ENCODE measurements around the gene EFNA5. TPM values are rescaled to one million over a fixed set of nuclear protein-coding genes. Genes with fewer than 3 reads are reported as not detected.

Gene EFNA5
- total and polyA plus RNA-seq, 2 experiments from 2014 or later, result 7.5 to 10.1 TPM

DNA sequence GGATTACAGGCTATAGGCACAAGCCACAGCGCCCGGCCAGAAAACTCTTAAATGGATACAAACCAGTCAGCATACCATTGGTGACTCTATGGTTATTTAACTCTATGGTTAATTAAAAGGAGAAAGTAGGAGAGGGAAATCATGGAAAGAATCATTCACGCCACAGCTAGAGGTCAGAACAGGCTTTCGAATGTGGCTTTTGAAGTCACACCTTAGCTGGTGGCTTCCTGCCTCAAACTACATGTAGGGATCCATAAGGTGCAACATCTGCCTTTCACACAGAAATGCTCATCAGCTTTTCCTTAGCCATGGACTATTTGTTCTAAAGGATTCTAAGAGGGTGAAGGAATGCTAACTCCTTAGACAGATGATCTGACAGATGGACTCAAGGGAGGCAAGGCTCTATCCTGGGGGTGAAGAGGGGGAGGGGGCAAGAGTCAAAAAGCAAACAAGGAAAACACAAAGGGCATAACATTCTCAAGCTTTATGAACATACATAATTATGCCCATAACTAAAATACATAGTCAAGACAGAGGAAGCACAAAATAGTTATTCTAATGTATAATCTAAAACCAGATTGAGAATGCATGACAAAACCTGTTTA lies 130.9 kb downstream of the EFNA5 start:
- Mint-ChIP-seq H3K36me3 (ENCODE audit: low read depth) (no peaks in the 10 kb centered on the region), H3K4me1 (peaks cover 42% of the 10 kb centered on the region), H3K4me3 (no peak overlapping the region), H3K27me3 (ENCODE audit: insufficient read depth, low read depth, poor library complexity) (no peaks in the 10 kb centered on the region), H3K27ac (no peak overlapping the region), H3K9me3 (no peaks in the 10 kb centered on the region)
- H3K27ac ChIP-seq (ENCODE audit: low read depth), result no peak overlapping the region
- H2AFZ ChIP-seq, result no peak overlapping the region
- no peaks in the 10 kb centered on the region for H3K36me3 ChIP-seq (ENCODE audit: insufficient read depth)
- no peaks in the 10 kb centered on the region for H3K9me2 ChIP-seq (ENCODE audit: insufficient read depth)
- DNase-seq (ENCODE audit: low spot score) (peak; percentile 36), ATAC-seq (peak; percentile 25; the same call in 2 of the 3 replicates)
- no peak overlapping the region for H3K4me2 ChIP-seq
- no peaks in the 10 kb centered on the region for H4K20me1 ChIP-seq (replicated peaks; ENCODE audit: insufficient read depth)
- peaks cover 21% of the 10 kb centered on the region for H3K4me1 ChIP-seq (ENCODE audit: insufficient read depth)
- H3K79me2 ChIP-seq (replicated peaks; ENCODE audit: insufficient read depth), result no peaks in the 10 kb centered on the region
- H3K4me3 ChIP-seq, result no peak overlapping the region
- H3F3A ChIP-seq (replicated peaks; ENCODE audit: low read depth), result no peaks in the 10 kb centered on the region
- no peak for TF ChIP-seq EZH2phosphoT487 (IDR thresholded peaks at IDR 0.05; ENCODE audit: unreplicated experiment)
- TF ChIP-seq, protein P1, sequence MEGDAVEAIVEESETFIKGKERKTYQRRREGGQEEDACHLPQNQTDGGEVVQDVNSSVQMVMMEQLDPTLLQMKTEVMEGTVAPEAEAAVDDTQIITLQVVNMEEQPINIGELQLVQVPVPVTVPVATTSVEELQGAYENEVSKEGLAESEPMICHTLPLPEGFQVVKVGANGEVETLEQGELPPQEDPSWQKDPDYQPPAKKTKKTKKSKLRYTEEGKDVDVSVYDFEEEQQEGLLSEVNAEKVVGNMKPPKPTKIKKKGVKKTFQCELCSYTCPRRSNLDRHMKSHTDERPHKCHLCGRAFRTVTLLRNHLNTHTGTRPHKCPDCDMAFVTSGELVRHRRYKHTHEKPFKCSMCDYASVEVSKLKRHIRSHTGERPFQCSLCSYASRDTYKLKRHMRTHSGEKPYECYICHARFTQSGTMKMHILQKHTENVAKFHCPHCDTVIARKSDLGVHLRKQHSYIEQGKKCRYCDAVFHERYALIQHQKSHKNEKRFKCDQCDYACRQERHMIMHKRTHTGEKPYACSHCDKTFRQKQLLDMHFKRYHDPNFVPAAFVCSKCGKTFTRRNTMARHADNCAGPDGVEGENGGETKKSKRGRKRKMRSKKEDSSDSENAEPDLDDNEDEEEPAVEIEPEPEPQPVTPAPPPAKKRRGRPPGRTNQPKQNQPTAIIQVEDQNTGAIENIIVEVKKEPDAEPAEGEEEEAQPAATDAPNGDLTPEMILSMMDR (conservative IDR thresholded peaks at IDR 0.05; ENCODE audit: low read depth in 2 of 2), result peak in 1 of 2 experiments; percentile 53; a peak in 3 of 4 replicates
- TF ChIP-seq, protein P2, sequence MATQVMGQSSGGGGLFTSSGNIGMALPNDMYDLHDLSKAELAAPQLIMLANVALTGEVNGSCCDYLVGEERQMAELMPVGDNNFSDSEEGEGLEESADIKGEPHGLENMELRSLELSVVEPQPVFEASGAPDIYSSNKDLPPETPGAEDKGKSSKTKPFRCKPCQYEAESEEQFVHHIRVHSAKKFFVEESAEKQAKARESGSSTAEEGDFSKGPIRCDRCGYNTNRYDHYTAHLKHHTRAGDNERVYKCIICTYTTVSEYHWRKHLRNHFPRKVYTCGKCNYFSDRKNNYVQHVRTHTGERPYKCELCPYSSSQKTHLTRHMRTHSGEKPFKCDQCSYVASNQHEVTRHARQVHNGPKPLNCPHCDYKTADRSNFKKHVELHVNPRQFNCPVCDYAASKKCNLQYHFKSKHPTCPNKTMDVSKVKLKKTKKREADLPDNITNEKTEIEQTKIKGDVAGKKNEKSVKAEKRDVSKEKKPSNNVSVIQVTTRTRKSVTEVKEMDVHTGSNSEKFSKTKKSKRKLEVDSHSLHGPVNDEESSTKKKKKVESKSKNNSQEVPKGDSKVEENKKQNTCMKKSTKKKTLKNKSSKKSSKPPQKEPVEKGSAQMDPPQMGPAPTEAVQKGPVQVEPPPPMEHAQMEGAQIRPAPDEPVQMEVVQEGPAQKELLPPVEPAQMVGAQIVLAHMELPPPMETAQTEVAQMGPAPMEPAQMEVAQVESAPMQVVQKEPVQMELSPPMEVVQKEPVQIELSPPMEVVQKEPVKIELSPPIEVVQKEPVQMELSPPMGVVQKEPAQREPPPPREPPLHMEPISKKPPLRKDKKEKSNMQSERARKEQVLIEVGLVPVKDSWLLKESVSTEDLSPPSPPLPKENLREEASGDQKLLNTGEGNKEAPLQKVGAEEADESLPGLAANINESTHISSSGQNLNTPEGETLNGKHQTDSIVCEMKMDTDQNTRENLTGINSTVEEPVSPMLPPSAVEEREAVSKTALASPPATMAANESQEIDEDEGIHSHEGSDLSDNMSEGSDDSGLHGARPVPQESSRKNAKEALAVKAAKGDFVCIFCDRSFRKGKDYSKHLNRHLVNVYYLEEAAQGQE (IDR thresholded peaks at IDR 0.05; ENCODE audit: unreplicated experiment), result no peak
- TF ChIP-seq, protein P3, sequence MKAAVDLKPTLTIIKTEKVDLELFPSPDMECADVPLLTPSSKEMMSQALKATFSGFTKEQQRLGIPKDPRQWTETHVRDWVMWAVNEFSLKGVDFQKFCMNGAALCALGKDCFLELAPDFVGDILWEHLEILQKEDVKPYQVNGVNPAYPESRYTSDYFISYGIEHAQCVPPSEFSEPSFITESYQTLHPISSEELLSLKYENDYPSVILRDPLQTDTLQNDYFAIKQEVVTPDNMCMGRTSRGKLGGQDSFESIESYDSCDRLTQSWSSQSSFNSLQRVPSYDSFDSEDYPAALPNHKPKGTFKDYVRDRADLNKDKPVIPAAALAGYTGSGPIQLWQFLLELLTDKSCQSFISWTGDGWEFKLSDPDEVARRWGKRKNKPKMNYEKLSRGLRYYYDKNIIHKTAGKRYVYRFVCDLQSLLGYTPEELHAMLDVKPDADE (IDR thresholded peaks at IDR 0.05), result no peak
- H3K27me3 ChIP-seq (ENCODE audit: insufficient read depth), result no peaks in the 10 kb centered on the region

DNA sequence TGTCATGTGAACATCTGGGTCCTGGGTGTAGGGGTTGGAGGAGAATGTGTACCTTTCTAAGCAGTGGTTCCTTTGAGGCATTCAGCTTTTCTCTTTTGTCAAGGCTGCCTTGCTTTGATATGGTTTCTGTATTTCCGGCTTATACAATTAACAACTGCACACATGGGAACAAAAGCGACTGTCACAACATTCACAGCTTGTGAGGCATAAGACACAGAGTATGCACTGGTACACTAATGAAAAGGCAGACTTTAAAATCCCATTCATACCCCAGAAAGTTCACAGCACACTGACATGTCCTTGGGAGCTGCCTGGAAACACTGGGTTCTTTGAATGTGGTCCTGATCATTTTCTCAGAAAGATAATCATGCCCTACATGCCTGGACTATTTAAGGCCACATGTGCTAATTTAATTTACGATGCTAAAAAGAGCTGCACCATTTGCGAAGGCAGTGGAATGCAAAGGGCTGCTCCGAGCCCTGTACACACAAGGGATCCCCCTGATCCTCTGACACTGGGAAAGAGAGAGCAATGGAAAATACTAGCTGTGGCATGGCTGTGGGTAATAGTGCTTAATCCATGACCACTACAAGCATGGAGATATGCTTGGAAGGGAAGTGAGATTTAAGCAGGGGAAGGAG lies 131.8 kb downstream of the EFNA5 start:
- peak; percentile 36; the same call in 2 of the 3 replicates for ATAC-seq
- Histone ChIP-seq H3K36me3 (ENCODE audit: insufficient read depth) (no peaks in the 10 kb centered on the region), H4K20me1 (replicated peaks; ENCODE audit: insufficient read depth) (no peaks in the 10 kb centered on the region), H3K4me2 (no peak overlapping the region), H2AFZ (no peak overlapping the region), H3K4me1 (ENCODE audit: insufficient read depth) (peaks cover 17% of the 10 kb centered on the region), H3K27me3 (ENCODE audit: insufficient read depth) (no peaks in the 10 kb centered on the region), H3K27ac (ENCODE audit: low read depth) (no peak overlapping the region), H3K9me2 (ENCODE audit: insufficient read depth) (no peaks in the 10 kb centered on the region), H3F3A (replicated peaks; ENCODE audit: low read depth) (no peaks in the 10 kb centered on the region), H3K4me3 (no peak overlapping the region), H3K79me2 (replicated peaks; ENCODE audit: insufficient read depth) (no peaks in the 10 kb centered on the region)
- Mint-ChIP-seq H3K27ac (0 out of 2 replicates have a peak overlapping the region, but pooled peaks have one; percentile 35), H3K9me3 (no peaks in the 10 kb centered on the region), H3K36me3 (ENCODE audit: low read depth) (no peaks in the 10 kb centered on the region), H3K4me3 (no peak overlapping the region), H3K27me3 (ENCODE audit: insufficient read depth, low read depth, poor library complexity) (no peaks in the 10 kb centered on the region), H3K4me1 (peaks cover 35% of the 10 kb centered on the region)
- DNase-seq (ENCODE audit: low spot score), result no peak
- TF ChIP-seq JUNB (IDR thresholded peaks at IDR 0.05; ENCODE audit: unreplicated experiment) (no peak), STAT1 (IDR thresholded peaks at IDR 0.05; ENCODE audit: unreplicated experiment) (no peak), CREB1 (CRISPR knock-in tag; IDR thresholded peaks at IDR 0.05; ENCODE audit: low read depth) (no peak), EZH2 (IDR thresholded peaks at IDR 0.05; ENCODE audit: low read depth, unreplicated experiment) (no peak), EZH2phosphoT487 (IDR thresholded peaks at IDR 0.05; ENCODE audit: unreplicated experiment) (no peak)
- TF ChIP-seq, protein P2 (IDR thresholded peaks at IDR 0.05; ENCODE audit: unreplicated experiment), result no peak
